ENCODE data around the gene CCDC12. TPM values are rescaled to one million over a fixed set of nuclear protein-coding genes. Genes with fewer than 3 reads are reported as not detected.
A peak's percentile ranks its signal among the peaks of the same experiment; 100 is the strongest.

The CCDC12 gene
- total and polyA plus RNA-seq, 3 donors from 2014 or later: 43.3 to 66.6 (median 59.6) TPM

DNA sequence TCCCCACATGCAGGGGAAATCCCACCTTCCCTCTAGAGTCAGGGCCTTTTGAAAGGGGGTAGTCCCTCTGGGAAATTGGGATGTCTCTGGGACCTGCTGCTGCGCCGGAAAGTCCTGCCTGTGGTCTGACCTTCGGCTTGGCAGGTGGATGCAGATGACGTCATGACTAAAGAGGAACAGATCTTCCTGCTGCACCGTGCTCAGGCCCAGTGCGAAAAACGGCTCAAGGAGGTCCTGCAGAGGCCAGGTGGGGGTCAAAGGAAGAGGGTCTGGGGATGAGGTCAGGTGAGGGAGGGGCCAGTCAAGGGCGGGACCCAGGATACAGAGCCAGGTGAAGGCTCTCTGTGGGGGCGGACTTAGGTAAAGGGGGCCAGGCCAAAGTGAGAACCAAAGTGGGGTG, 82.8 kb downstream of the CCDC12 start:
- intact Hi-C loops (cut with DNase I; ENCODE audit: low total_unique reads): no loop called here
- peaks cover 17% of the 10 kb centered on the region for H3K4me1 ChIP-seq
- no peak overlapping the region for H3K27ac ChIP-seq
- DNase-seq: no peak
- no peaks in the 10 kb centered on the region for H3K27me3 ChIP-seq
- WGBS, 2 donors: 69 to 88% methylated on average over 9 of the region's 9 CpGs
- H3K4me3 ChIP-seq: no peak overlapping the region
- no peaks in the 10 kb centered on the region for H3K36me3 ChIP-seq (ENCODE audit: low read depth, missing control alignments)
- TF ChIP-seq CTCF (IDR thresholded peaks at IDR 0.05) (no peak), POLR2A (IDR thresholded peaks at IDR 0.05) (no peak)
- no peaks in the 10 kb centered on the region for H3K9me3 ChIP-seq

DNA sequence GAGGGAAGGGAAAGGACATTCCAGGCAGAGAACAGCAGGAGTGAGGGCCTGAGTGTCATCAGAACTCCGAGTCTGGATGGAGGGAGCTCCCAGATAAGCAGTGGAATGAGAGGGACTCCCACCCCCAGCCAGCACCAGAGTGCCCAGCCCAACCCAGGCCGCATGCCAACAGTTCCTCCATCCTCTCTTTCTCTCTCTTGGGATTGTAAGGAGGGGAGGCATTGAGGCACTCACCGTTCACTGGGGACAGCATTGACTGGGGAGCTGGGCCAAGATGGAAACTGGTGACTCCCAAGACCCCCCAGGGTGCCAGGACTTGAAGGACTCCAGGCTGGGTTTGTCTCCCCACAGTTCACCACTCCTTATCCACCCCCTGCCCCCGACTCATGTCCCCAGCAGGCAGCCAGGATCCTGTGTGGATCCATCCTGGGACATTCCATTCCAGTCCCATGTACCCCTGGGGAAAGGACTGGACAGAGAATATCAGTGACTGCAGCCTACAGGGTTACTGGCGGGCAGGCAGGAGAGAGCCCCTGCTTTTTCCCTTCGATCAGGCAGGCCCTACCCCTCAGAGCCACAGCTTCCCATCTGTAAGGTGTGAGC, 83.3 kb downstream of the CCDC12 start:
- H3K27me3 ChIP-seq: no peaks in the 10 kb centered on the region
- no peak overlapping the region for H3K27ac ChIP-seq
- intact Hi-C loops (cut with DNase I; ENCODE audit: low total_unique reads): no loop called here
- 62 to 66% methylated on average over 6 of the region's 6 CpGs for WGBS, 2 donors
- DNase-seq: no peak
- H3K9me3 ChIP-seq: no peaks in the 10 kb centered on the region
- H3K4me3 ChIP-seq: no peak overlapping the region
- TF ChIP-seq CTCF (IDR thresholded peaks at IDR 0.05) (no peak), POLR2A (IDR thresholded peaks at IDR 0.05) (no peak)
- peaks cover 15% of the 10 kb centered on the region for H3K4me1 ChIP-seq
- H3K36me3 ChIP-seq (ENCODE audit: low read depth, missing control alignments): no peaks in the 10 kb centered on the region

DNA sequence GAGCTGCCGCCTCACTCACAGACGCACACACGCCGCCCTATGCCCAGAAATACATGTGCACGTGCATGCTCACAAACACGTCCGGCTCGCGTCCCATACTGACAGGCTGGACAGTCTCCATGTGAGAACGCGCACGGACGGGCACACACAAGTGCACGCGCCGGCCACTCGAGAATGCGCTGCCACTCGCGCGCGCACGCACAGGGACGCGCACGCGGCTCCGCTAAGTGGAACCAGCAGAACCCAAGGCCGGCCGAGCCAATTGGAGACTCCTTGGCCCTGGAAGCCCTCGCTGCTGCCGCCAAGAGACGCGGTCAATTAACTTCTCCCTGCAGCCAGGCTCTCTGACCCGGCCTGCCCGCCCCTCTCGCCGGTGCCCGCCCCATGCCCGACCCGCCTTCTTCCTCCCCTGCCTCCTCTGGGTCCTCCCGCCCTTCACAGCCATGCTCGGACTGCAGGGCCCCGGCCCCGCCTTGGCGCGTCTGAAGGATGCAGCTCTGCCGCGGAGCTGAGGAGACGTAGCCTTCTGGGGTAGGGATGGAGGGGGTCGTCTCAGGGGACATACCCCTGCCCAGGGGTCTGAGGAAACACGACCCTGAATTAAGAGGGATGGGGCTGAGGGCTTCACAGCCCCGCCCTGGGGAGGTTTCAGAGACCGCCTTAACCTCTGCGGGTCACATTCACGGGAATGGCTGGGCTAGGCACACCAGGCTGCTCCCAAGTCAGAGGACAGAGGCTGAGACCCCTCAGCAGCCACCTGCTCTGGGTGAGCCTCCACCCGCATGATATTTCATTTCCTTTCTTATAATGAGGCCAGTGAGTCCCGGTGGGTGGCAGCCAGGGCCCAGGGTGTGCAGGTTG, 84.0 kb downstream of the CCDC12 start:
- Histone ChIP-seq H3K4me3 (peak overlapping the region; percentile 22 to 32), H3K9me3 (no peaks in the 10 kb centered on the region), H3K36me3 (ENCODE audit: low read depth, missing control alignments) (no peaks in the 10 kb centered on the region), H3K27me3 (no peaks in the 10 kb centered on the region), H3K27ac (no peak overlapping the region), H3K4me1 (peaks cover 14% of the 10 kb centered on the region)
- TF ChIP-seq CTCF (IDR thresholded peaks at IDR 0.05) (no peak), POLR2A (IDR thresholded peaks at IDR 0.05) (no peak)
- WGBS, 2 donors: 7 to 27% methylated on average over 3 to 42 of the region's 58 CpGs
- intact Hi-C loops (cut with DNase I; ENCODE audit: low total_unique reads): no loop called here
- DNase-seq: peak; percentile 82

GRCh38 chr3:46891132-46891531, 85.4 kb downstream of the CCDC12 start:
- TF ChIP-seq POLR2A (IDR thresholded peaks at IDR 0.05) (no peak), CTCF (IDR thresholded peaks at IDR 0.05) (no peak)

More at GRCh38 chr3:46891132-46891531, 85.4 kb downstream of the CCDC12 start:
- WGBS, 2 donors: 94% methylated on average over 3 of the region's 3 CpGs
- no peaks in the 10 kb centered on the region for H3K27me3 ChIP-seq
- no peak for DNase-seq
- no peaks in the 10 kb centered on the region for H3K9me3 ChIP-seq
- H3K27ac ChIP-seq: no peak overlapping the region
- H3K4me3 ChIP-seq: no peak overlapping the region
- H3K4me1 ChIP-seq: peaks cover 14% of the 10 kb centered on the region
- intact Hi-C loops (cut with DNase I; ENCODE audit: low total_unique reads): no loop called here
- no peaks in the 10 kb centered on the region for H3K36me3 ChIP-seq (ENCODE audit: low read depth, missing control alignments)
